ENCODE measurements around the gene GAPVD1.
"Not testable (repeated sequence)": the region's sequence is repeated elsewhere in the genome, so short reads cannot be mapped to it uniquely, and the experiment has no call there.

The GAPVD1 gene

DNA sequence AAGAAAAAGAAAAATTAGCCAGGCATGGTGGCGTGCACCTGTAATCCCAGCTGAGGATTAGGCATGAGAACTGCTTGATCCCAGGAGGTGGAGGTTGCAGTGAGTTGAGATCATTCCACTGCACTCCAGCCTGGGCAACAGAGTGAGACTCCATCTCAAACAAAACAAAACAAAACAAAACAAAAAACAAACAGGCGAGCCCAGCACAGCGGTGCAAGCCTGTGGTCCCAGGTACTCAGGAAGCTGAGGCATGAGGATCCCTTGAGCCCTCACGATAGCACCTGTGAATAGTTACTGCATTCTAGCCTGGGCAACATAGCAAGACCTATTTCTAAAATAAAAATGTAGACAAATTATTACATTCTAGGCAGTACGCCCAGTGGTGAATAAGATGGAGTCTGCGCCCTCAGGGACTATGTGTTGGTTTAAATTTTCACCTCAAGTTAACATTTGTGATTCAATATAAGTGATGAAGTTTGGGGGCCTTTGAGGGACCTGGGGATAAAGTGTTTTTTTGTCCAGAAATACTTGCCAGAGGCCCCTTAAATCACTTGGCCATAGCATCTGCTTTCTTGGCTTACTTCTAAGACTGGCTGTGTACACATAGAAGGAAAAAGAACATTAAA, 3.4 kb upstream of the GAPVD1 start:
- DNase-seq = no peak

- DNase-seq = no peak
These were observed 2.6 kb upstream of the GAPVD1 start for GRCh38 chr9:125258832-125259534.

- no peak for DNase-seq
These were observed 1.1 kb upstream of the GAPVD1 start for GRCh38 chr9:125260561-125260960.

- no peak for DNase-seq
These were observed 817 bp downstream of the GAPVD1 start for GRCh38 chr9:125262294-125262991.

- DNase-seq = not testable (repeated sequence)
These were observed 2.4 kb downstream of the GAPVD1 start for GRCh38 chr9:125264068-125264467.

DNA sequence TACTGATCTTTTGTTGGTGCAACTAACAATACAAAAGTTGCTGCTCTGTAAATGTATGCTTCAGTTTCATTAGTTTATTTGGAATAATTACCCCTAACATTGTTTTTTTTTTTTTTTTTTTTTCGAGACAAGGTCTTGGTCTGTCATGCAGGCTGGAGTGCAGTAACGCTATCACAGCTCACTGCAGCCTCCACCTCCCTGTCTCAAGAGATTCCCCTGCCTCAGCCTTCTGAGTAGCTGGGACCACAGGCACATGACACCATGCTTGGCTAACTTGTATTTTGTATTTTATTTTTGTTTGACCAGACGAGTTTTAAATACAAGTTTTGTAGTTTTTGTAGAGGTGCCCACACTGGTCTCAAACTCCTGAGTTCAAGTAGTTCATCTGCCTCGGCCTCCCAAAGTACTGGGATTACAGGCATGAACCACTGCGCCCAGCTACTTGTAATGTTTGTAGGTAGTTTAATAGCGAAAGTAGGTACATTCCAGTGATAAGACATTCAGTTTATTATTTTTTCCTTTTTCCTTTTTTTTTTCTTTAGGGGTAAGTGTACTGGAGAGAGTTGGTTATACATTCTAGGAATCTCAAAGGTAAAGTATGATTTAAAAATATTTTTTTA, 6.9 kb downstream of the GAPVD1 start:
- no peak for DNase-seq

- DNase-seq = no peak
These were observed 7.4 kb downstream of the GAPVD1 start for GRCh38 chr9:125269014-125269397.

- DNase-seq = no peak
These were observed 9.5 kb downstream of the GAPVD1 start for GRCh38 chr9:125271081-125271480.

GRCh38 chr9:125272697-125273096, 11.1 kb downstream of the GAPVD1 start:
- no peak for DNase-seq

GRCh38 chr9:125276771-125277170, 15.1 kb downstream of the GAPVD1 start:
- no peak for DNase-seq

DNA sequence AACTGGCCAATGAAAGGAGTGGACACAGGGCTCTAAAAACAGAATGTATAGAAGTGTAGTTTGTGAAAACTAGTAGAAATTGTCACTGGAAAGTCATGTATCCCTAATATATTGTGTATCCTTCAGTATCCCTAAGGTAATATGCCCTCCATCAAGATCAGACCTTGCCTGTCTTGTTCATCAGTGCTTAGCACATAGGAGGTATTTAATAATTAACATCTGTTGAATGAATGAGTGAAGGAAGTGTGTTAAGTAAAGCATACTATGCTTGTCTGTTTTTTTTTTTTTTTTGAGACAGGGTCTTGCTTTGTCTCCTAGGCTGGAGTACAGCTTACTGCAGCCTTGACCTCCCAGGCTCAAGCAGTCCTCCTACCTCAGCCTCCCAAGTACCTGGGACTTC, 15.8 kb downstream of the GAPVD1 start:
- no peak for DNase-seq

DNA sequence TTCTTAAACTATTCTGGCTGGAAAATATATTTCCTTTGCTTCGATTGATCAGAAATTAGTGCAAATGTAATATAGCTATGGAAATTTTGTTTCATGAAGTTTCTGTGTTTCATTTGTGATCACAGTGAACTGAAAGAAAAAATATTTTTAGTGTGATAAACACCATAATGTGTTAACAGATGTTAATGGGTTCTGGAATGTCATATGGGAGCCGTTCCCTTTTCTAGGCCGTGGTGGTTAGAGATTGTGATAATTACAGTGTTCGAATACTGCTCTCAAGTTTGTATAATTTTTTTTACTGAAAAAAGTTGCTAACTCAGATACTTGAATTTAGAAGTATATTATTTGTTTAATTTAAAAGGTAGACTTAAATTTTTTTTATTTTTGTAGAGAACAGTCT, 19.3 kb downstream of the GAPVD1 start:
- DNase-seq = no peak

DNA sequence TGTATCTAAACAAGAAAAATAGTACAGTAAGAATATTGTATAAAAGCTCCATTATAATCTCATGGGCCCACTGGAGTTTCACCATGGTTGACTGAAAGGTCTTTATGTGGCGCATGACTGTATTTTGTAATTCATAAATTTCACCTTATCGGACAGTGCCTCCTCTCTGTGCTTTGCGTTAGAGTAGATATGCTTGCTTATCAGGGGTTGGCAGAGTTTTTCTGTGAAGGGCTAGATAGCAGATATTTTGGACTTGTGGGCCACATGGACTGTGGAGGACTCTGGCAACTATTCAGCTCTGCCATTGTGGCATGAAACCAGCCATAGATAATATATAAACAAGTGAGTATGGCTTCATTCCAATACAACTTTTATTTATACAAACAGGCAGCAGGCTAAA, 23.2 kb downstream of the GAPVD1 start:
- DNase-seq = no peak

- DNase-seq = not testable (repeated sequence)
These were observed 25.4 kb downstream of the GAPVD1 start for GRCh38 chr9:125286935-125287433.

DNA sequence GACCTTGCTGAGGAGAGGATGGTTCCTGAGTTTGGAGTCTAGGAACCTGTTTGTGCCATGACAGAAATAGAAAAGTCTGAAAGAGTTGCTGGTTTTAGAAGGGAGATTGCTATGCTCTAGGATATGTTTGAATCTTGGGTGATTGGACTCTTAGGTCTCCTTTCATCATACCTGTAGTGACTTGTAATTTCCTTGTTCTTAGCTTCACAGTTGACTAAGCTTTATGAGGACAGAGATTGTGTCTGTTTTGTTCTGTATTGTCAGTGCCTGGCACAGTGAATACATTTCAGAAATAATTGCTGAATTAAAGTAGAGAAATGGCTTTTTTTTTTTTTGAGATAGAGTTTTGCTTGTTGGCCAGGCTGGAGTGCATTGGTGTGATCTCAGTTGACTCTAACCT, 31.5 kb downstream of the GAPVD1 start:
- DNase-seq = no peak

DNA sequence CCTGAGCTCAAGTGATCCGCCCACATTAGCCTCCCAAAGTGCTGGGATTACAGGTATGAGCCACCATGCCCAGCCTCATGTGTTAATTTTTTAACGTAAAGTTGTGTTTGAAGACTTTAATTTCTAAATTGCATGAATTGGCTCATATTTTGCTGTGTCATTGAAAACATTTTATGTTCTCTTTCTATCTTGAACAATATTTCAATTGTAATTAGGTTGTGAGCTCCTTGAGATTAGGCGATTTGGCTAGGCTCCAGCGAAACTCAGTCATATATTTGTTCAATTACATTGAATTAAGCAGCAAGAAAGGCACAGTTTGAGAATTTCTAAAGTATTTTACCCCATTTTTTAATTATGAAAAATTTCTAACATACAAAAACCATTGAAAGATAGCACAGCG, 34.0 kb downstream of the GAPVD1 start:
- no peak for DNase-seq

- DNase-seq = no peak
These were observed 35.3 kb downstream of the GAPVD1 start for GRCh38 chr9:125296843-125297372.

DNA sequence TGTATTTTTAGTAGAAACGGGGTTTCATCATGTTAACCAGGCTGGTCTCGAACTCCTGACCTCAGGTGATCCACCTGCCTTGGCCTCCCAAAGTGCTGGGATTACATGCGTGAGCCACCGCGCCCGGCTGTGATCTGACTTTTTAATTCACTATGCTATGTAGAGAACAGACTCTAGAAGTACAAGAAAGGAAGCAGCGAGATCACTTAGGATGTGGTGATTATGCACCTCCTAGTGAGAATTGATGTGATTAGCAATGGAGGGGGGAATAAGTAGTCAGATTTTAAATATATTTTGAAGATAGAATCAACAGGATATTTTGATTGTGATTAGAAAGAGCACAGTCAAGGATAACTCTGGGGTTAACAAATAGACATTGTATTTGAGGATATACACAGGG, 36.3 kb downstream of the GAPVD1 start:
- DNase-seq = no peak

DNA sequence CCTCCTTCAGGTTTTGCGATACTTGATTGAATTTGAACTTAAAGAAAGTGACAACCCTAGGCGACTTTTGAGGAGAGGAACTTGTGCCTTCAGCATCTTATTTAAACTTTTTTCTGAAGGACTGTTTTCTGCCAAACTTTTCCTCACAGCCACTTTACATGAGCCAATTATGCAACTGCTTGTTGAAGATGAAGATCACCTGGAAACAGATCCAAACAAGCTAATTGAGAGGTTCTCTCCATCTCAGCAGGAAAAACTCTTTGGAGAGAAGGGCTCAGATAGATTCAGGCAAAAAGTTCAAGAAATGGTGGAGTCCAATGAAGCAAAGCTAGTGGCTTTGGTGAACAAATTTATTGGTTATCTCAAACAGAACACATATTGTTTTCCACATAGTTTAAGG, 40.6 kb downstream of the GAPVD1 start:
- DNase-seq = no peak

DNA sequence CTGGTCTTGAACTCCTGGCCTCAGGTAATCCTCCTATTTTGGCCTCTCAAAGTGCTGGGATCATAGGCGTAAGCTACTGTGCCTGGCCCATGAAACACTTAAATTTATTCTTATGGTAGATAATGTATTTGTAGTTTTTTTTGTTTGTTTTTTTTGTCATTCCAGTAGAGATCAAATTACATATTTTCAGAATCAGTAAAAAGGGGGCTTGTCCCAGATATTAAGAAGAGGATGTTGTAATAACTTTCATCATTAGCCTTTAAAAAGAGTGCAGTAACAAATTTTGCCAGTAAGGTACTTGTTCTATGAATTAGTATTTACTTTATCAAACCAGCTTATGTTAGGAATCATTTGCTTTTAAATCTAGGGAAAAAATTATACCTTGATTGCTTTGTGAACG, 42.6 kb downstream of the GAPVD1 start:
- no peak for DNase-seq

DNA sequence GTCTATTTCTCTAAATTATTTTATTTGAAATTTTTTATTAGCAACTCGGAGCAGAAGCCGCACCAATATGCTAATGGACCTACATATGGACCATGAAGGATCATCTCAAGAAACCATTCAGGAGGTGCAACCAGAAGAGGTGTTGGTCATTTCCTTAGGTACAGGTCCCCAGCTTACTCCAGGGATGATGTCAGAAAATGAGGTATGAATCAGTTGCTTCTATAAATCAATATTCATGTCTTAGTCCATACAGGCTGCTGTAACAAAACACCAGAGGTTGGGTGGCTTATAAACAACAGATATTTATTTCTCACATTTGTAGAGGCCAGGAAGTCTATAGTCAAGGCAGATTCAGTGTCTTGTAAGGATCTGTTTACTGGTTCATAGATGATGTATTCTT, 50.8 kb downstream of the GAPVD1 start:
- no peak for DNase-seq

DNA sequence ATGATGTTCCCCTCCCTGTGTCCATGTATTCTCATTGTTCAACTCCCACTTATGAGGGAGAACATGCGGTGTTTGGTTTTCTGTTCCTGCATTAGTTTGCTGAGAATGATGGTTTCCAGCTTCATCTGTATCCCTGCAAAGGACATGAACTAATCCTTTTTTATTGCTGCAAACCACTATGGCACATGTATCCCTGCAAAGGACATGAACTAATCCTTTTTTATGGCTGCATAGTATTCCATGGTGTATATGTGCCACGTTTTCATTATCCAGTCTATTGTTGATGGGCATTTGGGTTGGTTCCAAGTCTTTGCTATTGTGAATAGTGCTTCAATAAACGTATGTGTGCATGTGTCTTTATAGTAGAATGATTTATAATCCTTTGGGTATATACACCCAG, 54.7 kb downstream of the GAPVD1 start:
- DNase-seq = not testable (repeated sequence)

DNA sequence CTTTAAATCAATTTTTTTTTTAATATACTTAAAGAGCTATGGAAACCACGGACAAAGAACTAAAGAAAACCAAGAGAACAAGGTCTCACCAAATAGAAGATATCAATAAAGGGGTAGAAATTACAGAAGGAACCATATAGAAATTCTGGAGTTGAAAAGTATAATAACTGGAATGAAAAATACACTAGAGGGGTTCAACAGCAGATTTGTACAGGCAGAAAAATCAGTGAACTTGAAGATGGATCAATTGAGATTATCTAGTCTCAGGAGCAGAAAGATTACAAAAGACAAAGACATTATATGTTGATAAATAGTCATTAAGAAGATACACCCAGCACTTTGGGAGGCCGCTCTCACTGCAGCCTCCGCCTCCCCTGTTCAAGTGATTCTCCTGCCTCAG, 56.1 kb downstream of the GAPVD1 start:
- no peak for DNase-seq

Data from activated T-cell treated with anti-CD3 and anti-CD28 coated beads, Interleukin-2, amount 50 U/mL, for 48 hours (primary cell).